Retinal pigment epithelial cell (primary cell): ENCODE data around the gene FAM184A.

Experiments
- DNase-seq: peaks from one replicate; pipeline ENCODE4 v3.0.0-alpha.2; 2010; ENCODE audit warnings: low read depth
- H3K4me3 ChIP-seq: 2 replicates; pipeline ENCODE4 v1.5.1; 2011; ENCODE audit warnings: mild to moderate bottlenecking, low read length, control low read depth, moderate library complexity
- CTCF ChIP-seq: conservative IDR thresholded peaks from 2 replicates; pipeline ENCODE4 v1.5.1; 2011; ENCODE audit warnings: low read depth, low read length, control low read depth, inconsistent platforms

The FAM184A gene

GRCh38 chr6:119077391-119077642 is 1.1 kb downstream of the FAM184A start:
- DNase-seq, result no peak
- no peak overlapping the region for H3K4me3 ChIP-seq
- TF ChIP-seq CTCF, result no peak

GRCh38 chr6:119076576-119077390 is 1.7 kb downstream of the FAM184A start:
- TF ChIP-seq CTCF, result no peak
- no peak overlapping the region for H3K4me3 ChIP-seq
- DNase-seq, result no peak

- H3K4me3 ChIP-seq, result no peak overlapping the region
- no peak for DNase-seq
- TF ChIP-seq CTCF, result no peak
Observed at GRCh38 chr6:119076173-119076572, 2.3 kb downstream of the FAM184A start.

GRCh38 chr6:119075200-119075981 is 3.1 kb downstream of the FAM184A start:
- no peak for DNase-seq
- TF ChIP-seq CTCF, result no peak
- no peak overlapping the region for H3K4me3 ChIP-seq

- H3K4me3 ChIP-seq, result no peak overlapping the region
- TF ChIP-seq CTCF, result no peak
- no peak for DNase-seq
Observed at GRCh38 chr6:119073307-119074051, 5.0 kb downstream of the FAM184A start.

- no peak overlapping the region for H3K4me3 ChIP-seq
- no peak for TF ChIP-seq CTCF
- no peak for DNase-seq
Observed at GRCh38 chr6:119071576-119071975, 6.9 kb downstream of the FAM184A start.
